ENCODE data around the gene KIF5A. TPM values are rescaled to one million over a fixed set of nuclear protein-coding genes. Genes with fewer than 3 reads are reported as not detected.

The KIF5A gene
- total and polyA plus RNA-seq, 2 donors (not counting 1 experiment from before 2014, with no cell fraction given) = 0.09 to 0.67 TPM

GRCh38 chr12:57518920-57519795 lies 30.7 kb upstream of the KIF5A start:
- H3K4me3 Mint-ChIP-seq = peak overlapping the region; percentile 99
- Histone ChIP-seq H2AFZ (ENCODE audit: insufficient read depth, low read depth, low read length, poor library complexity, severe bottlenecking) (no peak overlapping the region), H3K79me2 (ENCODE audit: control insufficient read depth, insufficient read depth, low read length) (peaks cover 32% of the 10 kb centered on the region), H3K27ac (ENCODE audit: low read length in 2 of 2) (peak overlapping the region; percentile 97 to 98), H3K4me2 (replicated peaks; ENCODE audit: low read depth, low read length, poor library complexity, severe bottlenecking) (peak overlapping the region; percentile 96), H3K36me3 (replicated peaks in 1 of 2; ENCODE audit: control extremely low read depth in 1 of 2, control insufficient read depth in 1 of 2, extremely low read depth in 1 of 2, insufficient read depth in 2 of 2, low read length in 1 of 2) (peaks cover 22 to 38% of the 10 kb centered on the region in 2 experiments), H3K4me3 (ENCODE audit: control extremely low read depth in 1 of 5, extremely low read depth in 1 of 5, insufficient read depth in 1 of 5, low read depth in 2 of 5, low read length in 4 of 5) (peak overlapping the region; percentile 97 to 100 (median 98)), H3K4me1 (ENCODE audit: control insufficient read depth in 2 of 2, insufficient read depth in 2 of 2, low read length in 2 of 2) (peaks cover 40 to 50% of the 10 kb centered on the region in 2 donors), H3K9me3 (ENCODE audit: control extremely low read depth in 1 of 3, control insufficient read depth in 2 of 3, insufficient read depth in 1 of 3, low read length in 2 of 3) (no peaks in the 10 kb centered on the region), H3K27me3 (replicated peaks in 1 of 4; ENCODE audit: control extremely low read depth in 1 of 4, control insufficient read depth in 3 of 4, insufficient read depth in 4 of 4, low read length in 3 of 4) (no peaks in the 10 kb centered on the region), H3K9ac (ENCODE audit: low read length) (peak overlapping the region; percentile 100), H4K20me1 (ENCODE audit: control insufficient read depth, insufficient read depth, low read length, poor library complexity, severe bottlenecking) (peaks cover 19% of the 10 kb centered on the region)
- ATAC-seq (ENCODE audit: low read depth) (no peak), DNase-seq (no peak)
- no peaks in the 10 kb centered on the region for H3K9me3 Mint-ChIP-seq (ENCODE audit: insufficient read depth)
- ChIA-PET CTCF (interaction anchor here (1.8 kb wide), 1 partner anchor 60 kb away, joined by 7 read pairs; the partner anchor contains the start of gene GLI1), POLR2A (interaction anchor here (0.7 to 2.1 kb wide), 4 partner anchors 28 to 1512 kb away, joined by 3 to 11 read pairs (median 6); partner anchors contain the start of genes ARHGAP9 and DCTN2)
- intact Hi-C loops (cut with micrococcal nuclease) = no loop called here
- TF ChIP-seq EZH2 (IDR thresholded peaks at IDR 0.05; ENCODE audit: borderline replicate concordance, insufficient read depth, low read depth, low read length, poor library complexity, severe bottlenecking) (no peak), CTCF (IDR thresholded peaks at IDR 0.05) (no peak)
- peak overlapping the region; percentile 100 for H3K27ac Mint-ChIP-seq
- WGBS (ENCODE audit: insufficient coverage) = 30% methylated on average over 6 of the region's 7 CpGs
- peaks cover 51% of the 10 kb centered on the region for H3K4me1 Mint-ChIP-seq
- H3K27me3 Mint-ChIP-seq = no peaks in the 10 kb centered on the region

GRCh38 chr12:57519796-57520052 lies 30.1 kb upstream of the KIF5A start:
- no peak for DNase-seq
- peaks cover 34% of the 10 kb centered on the region for H3K79me2 ChIP-seq (ENCODE audit: control insufficient read depth, insufficient read depth, low read length)
- intact Hi-C loops (cut with micrococcal nuclease) = loop anchor here (1.0 to 10.0 kb wide), 10 partner anchors 32 to 1202 kb away; partner anchors contain the start of genes BAZ2A, CDK4, CNPY2 and CTDSP2
- peak overlapping the region; percentile 97 to 100 (median 98) for H3K4me3 ChIP-seq (ENCODE audit: control extremely low read depth in 1 of 5, extremely low read depth in 1 of 5, insufficient read depth in 1 of 5, low read depth in 2 of 5, low read length in 4 of 5)
- no peak for ATAC-seq (ENCODE audit: low read depth)
- POLR2A ChIA-PET = interaction anchor here (1.1 to 2.1 kb wide), 5 partner anchors 27 to 59 kb away, joined by 3 to 11 read pairs (median 10); partner anchors contain the start of genes ARHGAP9 and DCTN2
- no peaks in the 10 kb centered on the region for H3K9me3 ChIP-seq (ENCODE audit: control extremely low read depth in 1 of 3, control insufficient read depth in 2 of 3, insufficient read depth in 1 of 3, low read length in 2 of 3)
- 0% methylated on average over 7 of the region's 8 CpGs for WGBS (ENCODE audit: insufficient coverage)
- H3K4me2 ChIP-seq (replicated peaks; ENCODE audit: low read depth, low read length, poor library complexity, severe bottlenecking) = peak overlapping the region; percentile 96
- peaks cover 42 to 53% of the 10 kb centered on the region in 2 donors for H3K4me1 ChIP-seq (ENCODE audit: control insufficient read depth in 2 of 2, insufficient read depth in 2 of 2, low read length in 2 of 2)
- H3K4me3 Mint-ChIP-seq = peak overlapping the region; percentile 99
- H3K27ac Mint-ChIP-seq = peak overlapping the region; percentile 100
- peaks cover 56% of the 10 kb centered on the region for H3K4me1 Mint-ChIP-seq
- H2AFZ ChIP-seq (ENCODE audit: insufficient read depth, low read depth, low read length, poor library complexity, severe bottlenecking) = no peak overlapping the region
- no peak for TF ChIP-seq EZH2 (IDR thresholded peaks at IDR 0.05; ENCODE audit: borderline replicate concordance, insufficient read depth, low read depth, low read length, poor library complexity, severe bottlenecking)
- no peak for TF ChIP-seq CTCF (IDR thresholded peaks at IDR 0.05)
- H3K27ac ChIP-seq (ENCODE audit: low read length in 2 of 2) = peak overlapping the region; percentile 97 to 98
- peaks cover 18 to 35% of the 10 kb centered on the region in 2 experiments for H3K36me3 ChIP-seq (replicated peaks in 1 of 2; ENCODE audit: control extremely low read depth in 1 of 2, control insufficient read depth in 1 of 2, extremely low read depth in 1 of 2, insufficient read depth in 2 of 2, low read length in 1 of 2)
- H3K27me3 ChIP-seq (replicated peaks in 1 of 4; ENCODE audit: control extremely low read depth in 1 of 4, control insufficient read depth in 3 of 4, insufficient read depth in 4 of 4, low read length in 3 of 4) = no peaks in the 10 kb centered on the region
- H4K20me1 ChIP-seq (ENCODE audit: control insufficient read depth, insufficient read depth, low read length, poor library complexity, severe bottlenecking) = peaks cover 23% of the 10 kb centered on the region
- H3K9ac ChIP-seq (ENCODE audit: low read length) = peak overlapping the region; percentile 100
- H3K9me3 Mint-ChIP-seq (ENCODE audit: insufficient read depth) = no peaks in the 10 kb centered on the region
- no peaks in the 10 kb centered on the region for H3K27me3 Mint-ChIP-seq
- CTCF ChIA-PET = interaction anchor here (1.8 kb wide), 1 partner anchor 61 kb away, joined by 7 read pairs; the partner anchor contains the start of gene GLI1
